Right lobe of liver (tissue), 6 donors: ENCODE measurements around the gene IL34. TPM values are rescaled to one million over a fixed set of nuclear protein-coding genes. Genes with fewer than 3 reads are reported as not detected.

Source experiments
- ATAC-seq, 4 donors: fragments of 200-7000 bp; cut with Tn5 transposase; one replicate each; pipeline ENCODE4 v1.9.1; 2020; ENCODE audit warnings: mild to moderate bottlenecking in 4 of 4, moderate library complexity in 4 of 4
- DNase-seq, 3 donors: peaks; one replicate each; pipeline ENCODE4 v3.0.0-alpha.2; 2020
- H3K27ac ChIP-seq, 3 donors: fragments of 200-600 bp; one replicate each; pipeline ENCODE4 v1.8.0; 2022
- H3K27me3 ChIP-seq, 2 donors: fragments of 200-600 bp; one replicate each; pipeline ENCODE4 v1.8.0; 2022
- H3K36me3 ChIP-seq, 4 donors: fragments of 200-600 bp; sonication (generic) in 1 of 4; one replicate each; pipeline versions ENCODE4 v1.5.1 to v1.8.0; 2017 to 2022; ENCODE audit warnings: control low read depth in 1 of 4
- H3K4me1 ChIP-seq, 4 donors: fragments of 200-600 bp; sonication (generic) in 1 of 4; one replicate each; pipeline versions ENCODE4 v1.5.1 to v1.8.0; 2017 to 2022; ENCODE audit warnings: control low read depth in 1 of 4
- H3K4me3 ChIP-seq, 3 donors: fragments of 200-600 bp; one replicate each; pipeline ENCODE4 v1.8.0; 2022
- H3K9me3 ChIP-seq, 4 donors: fragments of 200-600 bp; sonication (generic) in 1 of 4; one replicate each; pipeline versions ENCODE4 v1.5.1 to v1.8.0; 2017 to 2022; ENCODE audit warnings: control low read depth in 1 of 4
- CTCF ChIP-seq, 4 donors: fragments of 200-600 bp in 3 of 4; fragments of 450-650 bp in 1 of 4; IDR thresholded peaks; one replicate each; pipeline versions ENCODE4 v1.5.1 to v1.8.0; 2016 to 2022; ENCODE audit warnings: antibody characterized with exemption in 4 of 4, mild to moderate bottlenecking in 2 of 4
- POLR2A ChIP-seq: fragments of 450-650 bp; IDR thresholded peaks from one replicate; pipeline ENCODE4 v1.6.1; 2017; ENCODE audit warnings: antibody characterized with exemption, mild to moderate bottlenecking
- WGBS: methylation state at CpG from one replicate; pipeline ENCODE4 v1.1.6; 2018; ENCODE audit warnings: low coverage, low lambda C conversion rate; ENCODE audit not compliant: insufficient coverage; ENCODE audit errors: missing lambda C conversion rate; 5-methylcytosine and 5-hydroxymethylcytosine counted together
- intact Hi-C, 2 donors: fragments of 100-400 bp; cut with DNase I; formaldehyde crosslinking; loops; one replicate each; pipeline versions ENCODE4 v1.11.2 to v1.14.1; 2022
- total RNA-seq, 6 experiments: library from RNA; depleted of rRNA in 2 of 6; stranded (reverse); fragments of >200 nt in 2 of 6; fragmentation: NEBNext Ultra II Directional in 3 of 6; extraction: Animal tissue kit (Norgen Biotek cat#: 25700) in 3 of 6; gene quantifications; one replicate each; pipeline versions ENCODE4 v1.1.0 to v1.2.4, GENCODE V29; 2016 to 2023
- donor health status: DM: no; HTN: yes; CAD: no.
- donor health status: DM: no; HTN: no; CAD: no.
- donor health status: DM: no; HTN: no; CAD: no.
- donor health status: DM: no; HTN: yes; CAD: no.
- donor health status: DM: no; HTN: yes; CAD: no.

IL34 gene
- total RNA-seq, 6 experiments from 2014 or later, result 0.27 to 1.1 (median 0.49) TPM

GRCh38 chr16:70649300-70649699 lies 2.9 kb downstream of the IL34 start:
- WGBS, result no CpG with 5 or more reads among the region's 7 CpGs
- Histone ChIP-seq H3K4me3 (no peak overlapping the region), H3K36me3 (no peaks in the 10 kb centered on the region), H3K27ac (no peak overlapping the region), H3K9me3 (no peaks in the 10 kb centered on the region), H3K4me1 (peaks cover 0 to 4% (median under 1%) of the 10 kb centered on the region in 4 donors), H3K27me3 (no peaks in the 10 kb centered on the region)
- intact Hi-C loops, result no loop called here
- peak in 1 of 3 donors; percentile 14 for DNase-seq
- no peak for TF ChIP-seq CTCF (IDR thresholded peaks at IDR 0.05)
- TF ChIP-seq POLR2A, result no peak
- no peak for ATAC-seq

- intact Hi-C loops, result loop anchor here in 1 of 2 donors (5.0 kb wide), 1 partner anchor 123 kb away; no protein-coding TSS in a partner anchor
- Histone ChIP-seq H3K4me1 (peaks cover 0 to 4% (median under 1%) of the 10 kb centered on the region in 4 donors), H3K27ac (no peak overlapping the region), H3K4me3 (no peak overlapping the region), H3K27me3 (no peaks in the 10 kb centered on the region), H3K9me3 (no peaks in the 10 kb centered on the region), H3K36me3 (no peaks in the 10 kb centered on the region)
- WGBS, result 43% methylated on average over 3 of the region's 4 CpGs
- peak in 1 of 3 donors; percentile 26 for DNase-seq
- ATAC-seq, result no peak
- no peak for TF ChIP-seq CTCF (IDR thresholded peaks at IDR 0.05)
Measured at GRCh38 chr16:70650216-70650615, 3.9 kb downstream of the IL34 start.

GRCh38 chr16:70651524-70651923 lies 5.2 kb downstream of the IL34 start:
- no peak for TF ChIP-seq POLR2A
- TF ChIP-seq CTCF (IDR thresholded peaks at IDR 0.05), result no peak
- ATAC-seq (no peak), DNase-seq (peak in 1 of 3 donors; percentile 23)
- H3K4me1 ChIP-seq, result peaks cover 0 to 4% (median under 1%) of the 10 kb centered on the region in 4 donors
- no peak overlapping the region for H3K27ac ChIP-seq
- no peaks in the 10 kb centered on the region for H3K27me3 ChIP-seq
- no peak overlapping the region for H3K4me3 ChIP-seq
- no peaks in the 10 kb centered on the region for H3K9me3 ChIP-seq
- intact Hi-C loops, result loop anchor here in 1 of 2 donors (5.0 kb wide), 1 partner anchor 124 kb away; no protein-coding TSS in a partner anchor
- H3K36me3 ChIP-seq, result no peaks in the 10 kb centered on the region
- 69% methylated on average over 3 of the region's 3 CpGs for WGBS

- Histone ChIP-seq H3K4me3 (no peak overlapping the region), H3K36me3 (no peaks in the 10 kb centered on the region), H3K4me1 (peaks cover 0 to 4% (median under 1%) of the 10 kb centered on the region in 4 donors), H3K27ac (no peak overlapping the region), H3K9me3 (no peaks in the 10 kb centered on the region), H3K27me3 (no peaks in the 10 kb centered on the region)
- no peak for ATAC-seq
- peak in 1 of 3 donors; percentile 6 for DNase-seq
- TF ChIP-seq CTCF (IDR thresholded peaks at IDR 0.05) (no peak), POLR2A (no peak)
- WGBS, result 67% methylated on average over 2 of the region's 2 CpGs
- intact Hi-C loops, result loop anchor here in 1 of 2 donors (5.0 kb wide), 1 partner anchor 125 kb away; no protein-coding TSS in a partner anchor
Measured at GRCh38 chr16:70652322-70652721, 6.0 kb downstream of the IL34 start.
